ENCODE data around the gene CUX1. TPM values are rescaled to one million over a fixed set of nuclear protein-coding genes. Genes with fewer than 3 reads are reported as not detected.
"Not testable (repeated sequence)": the region's sequence is repeated elsewhere in the genome, so short reads cannot be mapped to it uniquely, and the experiment has no call there.

Gene CUX1
- total RNA-seq, 1 experiment from 2014 or later: 39.6 TPM

DNA sequence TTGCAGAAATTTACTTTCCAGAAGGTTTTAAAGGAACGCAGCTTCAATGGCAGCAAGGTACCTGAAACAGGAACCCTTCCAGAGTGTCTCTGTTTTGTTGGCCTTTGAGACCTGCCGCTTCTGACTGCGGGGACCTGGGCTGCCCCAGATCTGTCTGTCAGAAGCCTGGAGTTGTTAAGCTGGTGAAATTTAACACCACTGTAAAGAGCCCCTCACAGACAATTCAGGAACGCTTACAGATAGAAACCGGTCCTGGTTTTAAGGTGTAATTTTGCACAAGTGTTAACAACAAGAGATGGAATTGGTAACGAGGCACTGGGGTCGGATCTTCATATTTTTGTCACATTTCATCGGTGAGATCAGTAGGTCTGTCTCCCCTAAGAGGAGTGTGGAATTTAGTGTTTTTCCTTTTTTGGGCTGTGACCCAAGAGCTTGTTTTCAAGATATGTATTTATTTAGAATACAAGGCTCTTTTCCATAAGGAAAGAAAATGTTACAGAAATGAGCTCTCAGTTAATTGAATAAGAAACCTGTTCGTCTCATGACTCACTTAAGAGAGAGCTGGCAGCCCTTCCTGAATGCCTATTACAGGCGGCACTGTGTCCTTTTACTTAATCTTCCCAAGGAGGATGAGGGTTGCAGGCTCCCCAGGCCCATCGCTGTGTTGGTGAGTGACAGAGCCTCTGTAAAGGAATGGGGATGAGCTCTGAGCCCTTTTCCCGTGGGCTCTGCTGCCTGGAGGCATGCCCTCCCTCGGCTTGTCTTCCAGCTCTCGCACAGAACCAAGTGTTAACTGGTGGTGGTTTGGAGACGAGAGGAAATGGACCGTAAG is 168.7 kb downstream of the CUX1 start:
- ChIA-PET POLR2A (ENCODE audit: unreplicated experiment) (no interaction called here), CTCF (no interaction called here)
- Histone ChIP-seq H3K9ac (ENCODE audit: low read length) (no peak overlapping the region), H3K27ac (ENCODE audit: low read length) (no peak overlapping the region), H3K36me3 (ENCODE audit: low read depth, low read length) (0 out of 2 replicates have a peak, but pooled peaks cover 2% of the 10 kb centered on the region), H3K27me3 (ENCODE audit: low read length) (no peaks in the 10 kb centered on the region), H3K9me2 (replicated peaks; ENCODE audit: low read length) (no peaks in the 10 kb centered on the region), H3K79me2 (ENCODE audit: low read length) (peaks cover 13% of the 10 kb centered on the region), H4K20me1 (ENCODE audit: low read length) (no peaks in the 10 kb centered on the region), H3F3A (ENCODE audit: low read length, unreplicated experiment) (no peaks in the 10 kb centered on the region), H3K4me3 (ENCODE audit: low read length) (no peak overlapping the region), H3K4me1 (ENCODE audit: insufficient read depth, low read length) (peaks cover 9% of the 10 kb centered on the region; the same call in 1 of the 2 replicates), H3K9me3 (ENCODE audit: low read length) (no peaks in the 10 kb centered on the region), H2AFZ (ENCODE audit: low read length) (no peak overlapping the region), H3K4me2 (ENCODE audit: low read length) (no peak overlapping the region)
- intact Hi-C loops (cut with micrococcal nuclease): no loop called here
- DNase-seq (no peak), ATAC-seq (no peak)
- TF ChIP-seq, protein P1, sequence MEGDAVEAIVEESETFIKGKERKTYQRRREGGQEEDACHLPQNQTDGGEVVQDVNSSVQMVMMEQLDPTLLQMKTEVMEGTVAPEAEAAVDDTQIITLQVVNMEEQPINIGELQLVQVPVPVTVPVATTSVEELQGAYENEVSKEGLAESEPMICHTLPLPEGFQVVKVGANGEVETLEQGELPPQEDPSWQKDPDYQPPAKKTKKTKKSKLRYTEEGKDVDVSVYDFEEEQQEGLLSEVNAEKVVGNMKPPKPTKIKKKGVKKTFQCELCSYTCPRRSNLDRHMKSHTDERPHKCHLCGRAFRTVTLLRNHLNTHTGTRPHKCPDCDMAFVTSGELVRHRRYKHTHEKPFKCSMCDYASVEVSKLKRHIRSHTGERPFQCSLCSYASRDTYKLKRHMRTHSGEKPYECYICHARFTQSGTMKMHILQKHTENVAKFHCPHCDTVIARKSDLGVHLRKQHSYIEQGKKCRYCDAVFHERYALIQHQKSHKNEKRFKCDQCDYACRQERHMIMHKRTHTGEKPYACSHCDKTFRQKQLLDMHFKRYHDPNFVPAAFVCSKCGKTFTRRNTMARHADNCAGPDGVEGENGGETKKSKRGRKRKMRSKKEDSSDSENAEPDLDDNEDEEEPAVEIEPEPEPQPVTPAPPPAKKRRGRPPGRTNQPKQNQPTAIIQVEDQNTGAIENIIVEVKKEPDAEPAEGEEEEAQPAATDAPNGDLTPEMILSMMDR (conservative IDR thresholded peaks at IDR 0.05; ENCODE audit: low read depth, low read length): no peak
- no TSS peak for BruUV-seq (replicated peaks)

DNA sequence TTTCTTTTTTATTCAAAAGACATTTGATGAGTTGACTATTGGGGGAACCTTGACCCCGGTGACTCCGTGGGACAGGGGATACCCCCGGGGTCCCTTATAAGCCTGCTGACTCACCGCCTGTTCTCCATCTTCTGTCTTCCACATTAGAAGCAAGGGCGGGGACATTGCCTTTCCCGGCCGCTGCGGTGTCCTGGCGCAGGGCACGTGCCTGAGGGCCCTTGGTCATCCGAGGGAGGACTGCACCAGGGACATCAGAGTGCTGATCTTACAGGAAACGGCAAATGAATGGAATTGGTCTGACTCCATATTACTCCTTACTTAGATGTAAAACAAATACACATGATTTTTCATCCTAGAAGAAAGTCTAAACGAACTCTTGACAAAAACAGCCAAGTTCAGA is 170.1 kb downstream of the CUX1 start:
- Histone ChIP-seq H2AFZ (ENCODE audit: low read length) (no peak overlapping the region), H3K4me2 (ENCODE audit: low read length) (no peak overlapping the region), H3K27ac (ENCODE audit: low read length) (no peak overlapping the region), H3K27me3 (ENCODE audit: low read length) (no peaks in the 10 kb centered on the region), H4K20me1 (ENCODE audit: low read length) (no peaks in the 10 kb centered on the region), H3K36me3 (ENCODE audit: low read depth, low read length) (0 out of 2 replicates have a peak, but pooled peaks cover 2% of the 10 kb centered on the region), H3K79me2 (ENCODE audit: low read length) (peaks cover 13% of the 10 kb centered on the region), H3K4me3 (ENCODE audit: low read length) (no peak overlapping the region), H3K4me1 (ENCODE audit: insufficient read depth, low read length) (no peaks in the 10 kb centered on the region), H3K9me2 (replicated peaks; ENCODE audit: low read length) (no peaks in the 10 kb centered on the region), H3F3A (ENCODE audit: low read length, unreplicated experiment) (no peaks in the 10 kb centered on the region), H3K9me3 (ENCODE audit: low read length) (no peaks in the 10 kb centered on the region), H3K9ac (ENCODE audit: low read length) (no peak overlapping the region)
- TF ChIP-seq EZH2 (IDR thresholded peaks at IDR 0.05; ENCODE audit: low read length, unreplicated experiment) (no peak), EZH2phosphoT487 (IDR thresholded peaks at IDR 0.05; ENCODE audit: borderline replicate concordance, low read length) (no peak)
- TF ChIP-seq, protein P1 (conservative IDR thresholded peaks at IDR 0.05; ENCODE audit: low read depth, low read length): no peak
- no TSS peak for BruUV-seq (replicated peaks)
- ChIA-PET CTCF (no interaction called here), POLR2A (ENCODE audit: unreplicated experiment) (no interaction called here)
- intact Hi-C loops (cut with micrococcal nuclease): no loop called here
- ATAC-seq (no peak), DNase-seq (no peak)

DNA sequence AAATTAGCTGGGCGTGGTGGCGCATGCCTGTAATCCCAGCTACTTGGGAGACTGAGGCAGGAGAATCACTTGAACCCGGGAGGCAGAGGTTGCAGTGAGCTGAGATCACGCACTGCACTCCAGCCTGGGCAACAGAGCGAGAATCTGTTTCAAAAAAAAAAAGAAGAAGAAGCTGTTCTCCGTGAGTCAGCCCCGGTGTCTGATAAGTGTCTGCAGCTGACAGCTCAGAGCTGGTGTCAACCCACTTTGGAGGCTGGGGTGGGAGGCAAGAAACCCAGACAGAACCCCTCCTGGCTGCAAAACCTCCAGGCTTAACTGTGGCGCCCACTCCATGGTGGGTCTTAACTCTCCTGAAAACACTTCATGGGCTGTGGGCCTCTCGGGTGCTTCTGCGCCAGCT is 170.6 kb downstream of the CUX1 start:
- ATAC-seq; DNase-seq; H3K9ac ChIP-seq (ENCODE audit: low read length); H3K27ac ChIP-seq (ENCODE audit: low read length); H3K36me3 ChIP-seq (ENCODE audit: low read depth, low read length); CTCF ChIA-PET; H4K20me1 ChIP-seq (ENCODE audit: low read length); H3K9me3 ChIP-seq (ENCODE audit: low read length); BruUV-seq (replicated peaks); H2AFZ ChIP-seq (ENCODE audit: low read length); H3K27me3 ChIP-seq (ENCODE audit: low read length); H3K79me2 ChIP-seq (ENCODE audit: low read length); intact Hi-C loops (cut with micrococcal nuclease); H3K4me2 ChIP-seq (ENCODE audit: low read length); H3K4me1 ChIP-seq (ENCODE audit: insufficient read depth, low read length); H3K4me3 ChIP-seq (ENCODE audit: low read length); H3F3A ChIP-seq (ENCODE audit: low read length, unreplicated experiment); H3K9me2 ChIP-seq (replicated peaks; ENCODE audit: low read length); POLR2A ChIA-PET (ENCODE audit: unreplicated experiment): not testable (repeated sequence)
